Muscle layer of duodenum (tissue), 2 donors: Measurements from ENCODE around the gene TLCD5.

ENCODE experiments used
- H3K27ac ChIP-seq: one replicate; pipeline ENCODE4 v1.7.0; 2013; ENCODE audit warnings: mild to moderate bottlenecking, low read length
- H3K27me3 ChIP-seq: one replicate; pipeline ENCODE4 v1.7.0; 2013; ENCODE audit warnings: low read depth, mild to moderate bottlenecking, control low read depth, low read length
- H3K36me3 ChIP-seq, 2 donors: one replicate each; pipeline ENCODE4 v1.7.0; 2013; ENCODE audit warnings: low read length in 2 of 2, control low read depth in 1 of 2, mild to moderate bottlenecking in 1 of 2; ENCODE audit not compliant: insufficient read depth in 2 of 2, control insufficient read depth in 1 of 2
- H3K4me1 ChIP-seq, 2 donors: one replicate each; pipeline ENCODE4 v1.7.0; 2013; ENCODE audit warnings: low read length in 2 of 2, mild to moderate bottlenecking in 2 of 2, control low read depth in 1 of 2, moderate library complexity in 1 of 2; ENCODE audit not compliant: insufficient read depth in 2 of 2, control insufficient read depth in 1 of 2
- H3K4me3 ChIP-seq, 2 donors: one replicate each; pipeline ENCODE4 v1.7.0; 2013; ENCODE audit warnings: low read length in 2 of 2, low read depth in 1 of 2, mild to moderate bottlenecking in 1 of 2
- H3K9me3 ChIP-seq, 2 donors: one replicate each; pipeline ENCODE4 v1.7.0; 2013; ENCODE audit warnings: low read length in 2 of 2, control low read depth in 1 of 2, mild to moderate bottlenecking in 1 of 2; ENCODE audit not compliant: control insufficient read depth in 1 of 2
- donor health status: healthy.

TLCD5 gene

DNA sequence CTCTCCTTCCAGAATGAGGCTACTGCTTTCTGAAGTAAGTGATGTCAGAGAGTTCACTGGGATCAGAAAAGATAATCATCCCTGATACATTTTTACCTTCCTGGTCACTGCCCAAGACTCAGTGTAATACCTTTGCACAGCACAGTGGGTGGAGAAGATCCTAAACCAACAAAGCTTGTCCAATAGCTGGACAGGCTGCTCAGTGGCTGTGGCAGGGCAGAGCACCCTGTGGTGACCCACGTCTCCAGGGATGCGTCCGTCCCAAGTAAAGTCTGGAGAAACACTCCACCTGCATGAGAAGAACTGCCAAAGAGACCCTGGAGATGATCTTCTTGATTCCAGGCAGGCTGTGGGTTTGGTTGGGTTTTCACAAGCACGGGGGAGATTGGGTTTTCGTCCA is 31.0 kb upstream of the TLCD5 start:
- Histone ChIP-seq H3K27me3 (no peaks in the 10 kb centered on the region), H3K27ac (no peak overlapping the region), H3K36me3 (no peaks in the 10 kb centered on the region), H3K4me1 (no peaks in the 10 kb centered on the region), H3K9me3 (peaks cover 0 to 3% of the 10 kb centered on the region in 2 donors), H3K4me3 (no peak overlapping the region)

DNA sequence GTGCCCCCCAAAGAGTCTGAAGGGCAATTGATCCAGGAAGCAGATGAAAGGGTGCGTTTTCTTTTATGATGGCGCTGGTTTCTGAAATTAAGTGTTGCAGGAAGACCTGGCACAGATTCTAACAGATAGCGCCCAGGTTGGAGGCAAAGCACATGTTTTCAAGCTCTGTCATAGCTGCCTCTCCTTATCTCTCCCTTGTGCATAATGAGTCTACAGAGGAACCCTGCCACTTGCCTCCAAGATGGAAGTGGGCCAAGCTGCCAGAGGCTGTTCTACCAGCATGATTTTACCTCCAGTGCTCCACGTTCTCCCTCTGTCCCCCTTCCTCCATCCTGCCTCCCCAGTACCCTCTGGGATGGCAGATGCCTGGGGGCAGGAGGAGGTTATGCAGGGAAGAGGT is 30.0 kb upstream of the TLCD5 start:
- Histone ChIP-seq H3K36me3 (no peaks in the 10 kb centered on the region), H3K27ac (no peak overlapping the region), H3K4me3 (no peak overlapping the region), H3K4me1 (peaks cover 4 to 5% of the 10 kb centered on the region in 2 donors), H3K27me3 (no peaks in the 10 kb centered on the region), H3K9me3 (peaks cover 0 to 3% of the 10 kb centered on the region in 2 donors)

DNA sequence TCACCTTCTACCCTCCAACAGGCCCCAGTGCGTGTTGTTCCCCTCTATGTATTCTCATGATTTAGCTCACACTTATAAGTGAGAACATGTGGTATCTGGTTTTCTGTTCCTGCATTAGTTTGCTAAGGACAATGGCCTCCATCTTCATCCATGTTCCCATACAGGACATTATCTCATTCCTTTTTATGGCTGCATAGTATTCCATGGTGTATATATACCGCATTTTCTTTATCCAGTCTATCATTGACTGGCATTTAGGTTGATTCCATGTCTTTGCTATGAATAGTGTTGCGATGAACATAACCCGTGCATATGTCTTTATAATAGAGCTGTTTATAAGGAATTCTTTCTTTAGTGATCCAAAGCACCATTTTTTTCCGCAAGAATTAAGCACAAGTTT is 28.5 kb upstream of the TLCD5 start:
- Histone ChIP-seq H3K4me3 (no peak overlapping the region), H3K36me3 (no peaks in the 10 kb centered on the region), H3K9me3 (peaks cover 0 to 3% of the 10 kb centered on the region in 2 donors), H3K4me1 (peaks cover 4 to 8% of the 10 kb centered on the region in 2 donors), H3K27ac (no peak overlapping the region), H3K27me3 (no peaks in the 10 kb centered on the region)

DNA sequence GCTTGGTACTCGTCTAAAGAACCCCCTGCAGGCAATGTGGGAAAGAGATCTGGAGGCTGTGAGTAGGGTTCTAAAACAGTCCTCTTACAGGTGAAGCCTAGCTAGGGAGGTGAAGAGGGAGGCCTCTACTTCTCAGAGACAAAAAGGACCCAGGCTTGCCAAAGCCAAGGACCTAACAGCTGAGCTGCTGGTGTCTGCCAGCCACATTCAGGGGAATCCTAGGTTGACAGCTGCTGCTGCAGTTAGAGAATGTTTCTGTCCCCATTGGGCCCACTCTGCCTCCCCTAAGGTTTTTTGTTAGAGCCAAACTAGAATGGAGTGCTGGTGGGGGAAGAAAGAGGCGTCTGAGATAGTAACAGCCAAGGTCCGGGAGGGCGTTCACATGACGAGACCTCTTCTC is 26.6 kb upstream of the TLCD5 start:
- H3K27ac ChIP-seq: no peak overlapping the region
- H3K9me3 ChIP-seq: peaks cover 0 to 3% of the 10 kb centered on the region in 2 donors
- peaks cover 4 to 8% of the 10 kb centered on the region in 2 donors for H3K4me1 ChIP-seq
- no peaks in the 10 kb centered on the region for H3K27me3 ChIP-seq
- H3K4me3 ChIP-seq: no peak overlapping the region
- H3K36me3 ChIP-seq: no peaks in the 10 kb centered on the region

DNA sequence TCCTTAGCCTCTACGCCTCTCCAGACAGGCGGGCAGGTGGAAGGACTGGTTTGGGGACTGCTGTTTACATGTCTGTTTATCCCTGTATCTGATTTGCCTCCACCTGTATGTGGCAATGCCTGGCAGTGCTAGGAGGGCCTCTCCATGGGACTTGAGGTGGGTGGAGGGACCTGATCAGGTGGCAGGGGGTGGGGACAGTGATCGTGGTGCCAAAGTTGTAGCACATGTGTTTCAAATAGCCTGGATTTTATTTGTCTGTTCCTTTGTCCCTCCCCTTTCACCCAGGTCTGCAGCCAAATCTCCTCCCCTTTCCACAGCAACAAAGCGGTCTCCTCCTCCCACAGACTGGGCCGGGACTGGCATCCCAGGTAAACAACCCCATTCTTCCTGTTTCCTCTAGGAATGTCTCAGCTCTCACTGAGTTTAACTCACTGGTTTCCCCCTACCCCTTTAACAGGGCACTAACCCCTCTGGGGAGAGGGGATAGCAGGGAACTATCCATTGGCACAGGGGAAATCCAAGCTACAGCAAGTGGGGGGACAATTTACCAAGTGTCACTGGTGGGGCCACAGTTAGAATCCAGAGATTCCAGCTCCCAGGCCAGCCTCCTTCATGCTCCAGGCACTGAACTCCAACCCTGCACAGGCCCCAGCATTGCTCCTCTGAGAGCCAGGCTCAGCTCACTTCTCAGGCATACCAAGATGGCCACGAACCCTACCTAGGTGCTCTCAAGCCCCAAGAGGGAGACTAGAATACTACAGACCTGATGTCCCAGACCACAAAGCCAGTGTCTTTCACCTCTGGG is 22.9 kb upstream of the TLCD5 start:
- H3K27ac ChIP-seq: no peak overlapping the region

DNA sequence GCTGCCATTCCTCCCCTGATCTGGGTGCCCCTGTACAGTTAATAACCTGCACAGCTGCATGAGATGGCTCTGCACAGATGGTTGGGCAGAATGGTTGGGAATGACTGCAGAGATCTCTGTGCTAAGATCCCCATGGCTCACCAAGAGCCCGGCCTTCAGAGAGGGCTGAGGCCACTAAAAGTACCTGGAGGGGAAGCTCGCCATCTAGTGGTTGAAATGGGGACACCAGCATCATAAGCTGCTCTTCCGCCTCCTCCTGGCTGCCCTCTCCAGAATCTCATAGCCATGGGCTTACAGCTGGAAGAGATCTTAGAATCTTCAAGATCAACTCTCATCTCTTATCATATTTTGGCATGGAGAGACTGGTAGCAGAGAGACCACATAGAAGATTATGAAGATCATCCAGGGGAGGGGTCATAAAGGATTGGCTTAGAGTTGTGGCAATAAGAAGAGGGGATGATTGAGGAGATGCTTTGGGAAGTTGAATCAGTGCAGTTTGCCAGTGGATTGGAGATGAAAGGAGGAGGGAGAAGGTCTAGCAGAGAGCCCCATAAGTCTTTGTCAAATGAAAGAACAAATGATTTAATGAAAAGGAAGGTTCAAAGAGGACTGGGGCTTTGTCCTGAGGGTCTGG is 22.0 kb upstream of the TLCD5 start:
- H3K4me1 ChIP-seq: peaks cover 4 to 8% of the 10 kb centered on the region in 2 donors
- no peak overlapping the region for H3K4me3 ChIP-seq
- no peaks in the 10 kb centered on the region for H3K27me3 ChIP-seq
- no peak overlapping the region for H3K27ac ChIP-seq
- no peaks in the 10 kb centered on the region for H3K9me3 ChIP-seq
- H3K36me3 ChIP-seq: no peaks in the 10 kb centered on the region

More for the DNA sequence above, 22.9 kb upstream of the TLCD5 start:
- Histone ChIP-seq H3K4me1 (peaks cover 4 to 8% of the 10 kb centered on the region in 2 donors), H3K4me3 (no peak overlapping the region), H3K27me3 (no peaks in the 10 kb centered on the region), H3K36me3 (no peaks in the 10 kb centered on the region), H3K9me3 (no peaks in the 10 kb centered on the region)

DNA sequence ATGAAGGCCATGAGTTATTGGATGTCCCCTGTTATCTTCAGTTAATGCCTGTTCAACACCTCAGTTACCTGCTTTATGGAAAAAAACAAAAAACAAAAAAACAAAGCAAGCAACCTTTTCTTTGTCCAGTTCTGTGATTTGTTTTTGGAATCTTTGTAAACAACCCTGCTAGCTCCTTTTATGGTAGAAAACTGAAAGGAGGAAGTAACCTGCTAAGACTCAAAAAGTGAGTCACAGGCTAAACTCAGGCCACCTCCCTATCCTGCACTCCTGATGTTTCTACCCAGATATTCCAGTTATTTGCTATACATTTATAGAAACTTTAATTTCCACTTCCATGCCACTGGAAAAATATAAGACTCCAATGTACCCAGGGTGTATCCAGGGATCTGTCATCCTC is 20.6 kb upstream of the TLCD5 start:
- Histone ChIP-seq H3K9me3 (no peaks in the 10 kb centered on the region), H3K27ac (no peak overlapping the region), H3K36me3 (no peaks in the 10 kb centered on the region), H3K4me1 (peaks cover 4 to 8% of the 10 kb centered on the region in 2 donors), H3K27me3 (no peaks in the 10 kb centered on the region), H3K4me3 (no peak overlapping the region)

DNA sequence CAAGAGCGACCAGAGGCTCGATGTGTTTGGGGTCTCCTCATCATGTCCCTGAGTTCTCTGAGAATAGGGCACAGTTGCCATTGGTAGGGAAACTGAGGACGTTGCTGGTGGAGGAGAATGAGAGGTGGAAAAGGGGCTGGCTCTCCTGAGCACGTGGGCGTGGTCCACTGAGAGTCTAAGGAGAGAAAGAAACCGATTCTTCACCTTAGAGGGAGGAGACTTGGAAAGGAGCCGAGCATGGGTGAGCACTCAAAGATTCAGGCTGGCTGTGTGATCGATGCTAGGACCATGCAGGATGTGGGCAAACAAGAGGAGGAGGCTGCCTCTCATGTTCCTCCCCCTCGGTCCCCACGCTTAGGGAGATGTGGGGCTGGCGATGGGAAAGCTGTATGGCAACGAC is 19.8 kb upstream of the TLCD5 start:
- Histone ChIP-seq H3K36me3 (no peaks in the 10 kb centered on the region), H3K27me3 (no peaks in the 10 kb centered on the region), H3K4me3 (no peak overlapping the region), H3K4me1 (peaks cover 0 to 1% of the 10 kb centered on the region in 2 donors), H3K9me3 (no peaks in the 10 kb centered on the region), H3K27ac (no peak overlapping the region)

DNA sequence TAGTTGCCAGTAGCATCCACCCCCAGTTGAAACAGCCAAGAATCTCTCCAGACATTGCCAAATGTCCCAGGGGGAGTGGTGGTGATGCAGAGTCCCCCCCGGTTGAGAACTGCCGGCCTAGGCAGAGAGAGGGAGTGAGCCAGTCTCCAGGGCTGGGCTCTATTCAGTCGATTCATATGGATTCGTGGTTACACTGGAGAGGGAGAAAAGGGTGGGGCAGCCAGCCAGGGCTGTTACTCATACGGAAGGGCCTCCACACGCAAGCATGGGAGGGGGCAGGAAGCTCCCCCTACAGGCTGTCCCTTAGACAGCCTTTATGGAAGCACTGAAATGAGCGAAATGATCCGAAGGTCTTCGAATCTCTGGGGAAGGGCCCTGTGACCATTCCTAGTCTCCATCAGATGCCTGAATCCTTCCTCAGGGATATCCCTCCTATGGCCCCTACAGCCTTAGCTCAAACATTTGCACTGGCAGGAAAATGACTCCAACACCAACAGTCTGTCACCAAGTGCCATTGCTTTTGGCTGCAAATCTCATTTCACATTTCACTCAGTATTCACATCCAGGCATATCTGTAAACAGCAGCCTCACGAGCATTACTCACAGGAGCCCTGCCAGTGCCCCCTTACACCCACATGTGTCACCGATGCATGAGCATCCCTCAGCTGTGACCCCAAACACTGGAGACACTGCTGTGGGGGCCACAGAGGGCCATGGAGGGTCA is 18.4 kb upstream of the TLCD5 start:
- Histone ChIP-seq H3K9me3 (no peaks in the 10 kb centered on the region), H3K27me3 (no peaks in the 10 kb centered on the region), H3K4me1 (no peaks in the 10 kb centered on the region), H3K4me3 (no peak overlapping the region), H3K36me3 (no peaks in the 10 kb centered on the region), H3K27ac (no peak overlapping the region)

DNA sequence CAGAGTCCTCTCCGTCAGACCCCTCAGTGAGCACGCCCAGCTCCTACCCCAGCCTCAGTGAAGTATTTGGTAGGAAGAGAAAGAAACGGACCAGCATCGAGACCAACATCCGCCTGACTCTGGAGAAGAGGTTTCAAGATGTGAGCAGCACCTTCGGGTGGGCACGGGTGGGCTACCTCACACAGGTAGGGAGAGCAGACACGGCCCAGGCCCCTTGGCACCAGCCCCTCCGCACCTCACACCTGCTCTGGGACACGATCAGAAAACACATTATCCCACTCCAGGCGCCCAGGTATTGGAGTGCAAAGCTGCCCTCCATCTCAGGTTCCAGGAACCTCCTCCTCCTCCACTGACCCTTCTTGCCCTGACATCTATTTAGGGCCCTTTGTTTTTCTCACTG is 17.6 kb upstream of the TLCD5 start:
- H3K9me3 ChIP-seq: no peaks in the 10 kb centered on the region
- no peaks in the 10 kb centered on the region for H3K4me1 ChIP-seq
- no peak overlapping the region for H3K27ac ChIP-seq
- H3K36me3 ChIP-seq: no peaks in the 10 kb centered on the region
- no peaks in the 10 kb centered on the region for H3K27me3 ChIP-seq
- H3K4me3 ChIP-seq: no peak overlapping the region

DNA sequence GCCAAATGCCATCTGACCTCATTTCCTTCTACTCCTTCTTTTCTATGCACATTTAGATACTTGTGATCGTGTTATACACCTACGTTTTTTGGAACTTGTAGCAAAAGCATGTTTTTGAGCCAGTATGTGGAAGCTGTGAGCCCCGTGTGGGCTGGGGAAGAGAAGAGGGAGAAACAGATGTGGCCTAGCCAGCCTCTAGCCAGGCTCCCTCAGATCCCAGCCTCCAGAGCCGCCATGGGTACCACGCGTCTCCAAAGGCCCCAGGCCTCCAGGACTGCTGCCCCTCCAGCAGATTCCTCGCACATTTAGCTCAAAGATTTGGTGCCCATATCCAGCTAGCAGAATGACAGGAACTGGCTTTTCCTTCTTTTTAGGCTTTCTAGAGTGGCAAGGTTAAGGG is 17.0 kb upstream of the TLCD5 start:
- no peaks in the 10 kb centered on the region for H3K36me3 ChIP-seq
- H3K9me3 ChIP-seq: no peaks in the 10 kb centered on the region
- no peak overlapping the region for H3K27ac ChIP-seq
- no peaks in the 10 kb centered on the region for H3K4me1 ChIP-seq
- no peak overlapping the region for H3K4me3 ChIP-seq
- H3K27me3 ChIP-seq: no peaks in the 10 kb centered on the region
